ENCODE data around the gene PPP2R2B. TPM values are rescaled to one million over a fixed set of nuclear protein-coding genes. Genes with fewer than 3 reads are reported as not detected.

Gene PPP2R2B
- total and polyA plus RNA-seq, 4 donors, result 2.0 to 27.3 (median 12.0) TPM

- intact Hi-C loops (cut with DNase I), result no loop called here
- no peak overlapping the region for H3K4me3 ChIP-seq (ENCODE audit: low read length in 2 of 2)
- WGBS, 2 donors, result 77 to 78% methylated on average over 10 of the region's 10 CpGs
- DNase-seq (no peak), ATAC-seq (ENCODE audit: low FRiP score) (no peak)
- H3K9me3 ChIP-seq (ENCODE audit: control insufficient read depth, low read length), result no peaks in the 10 kb centered on the region
- H3K27me3 ChIP-seq (ENCODE audit: control insufficient read depth in 1 of 2, insufficient read depth in 2 of 2, low read length in 1 of 2), result no peaks in the 10 kb centered on the region
- H3K36me3 ChIP-seq (ENCODE audit: control insufficient read depth in 1 of 2, insufficient read depth in 2 of 2, low read length in 1 of 2), result peaks cover 0 to 2% of the 10 kb centered on the region in 2 donors
- H3K27ac ChIP-seq (ENCODE audit: low read depth in 1 of 2, low read length in 2 of 2), result no peak overlapping the region
- peaks cover 0 to 7% of the 10 kb centered on the region in 2 donors for H3K4me1 ChIP-seq (ENCODE audit: control insufficient read depth in 1 of 2, insufficient read depth in 2 of 2, low read length in 2 of 2)
Observed at GRCh38 chr5:146813346-146814157, 65.0 kb downstream of the PPP2R2B start.

DNA sequence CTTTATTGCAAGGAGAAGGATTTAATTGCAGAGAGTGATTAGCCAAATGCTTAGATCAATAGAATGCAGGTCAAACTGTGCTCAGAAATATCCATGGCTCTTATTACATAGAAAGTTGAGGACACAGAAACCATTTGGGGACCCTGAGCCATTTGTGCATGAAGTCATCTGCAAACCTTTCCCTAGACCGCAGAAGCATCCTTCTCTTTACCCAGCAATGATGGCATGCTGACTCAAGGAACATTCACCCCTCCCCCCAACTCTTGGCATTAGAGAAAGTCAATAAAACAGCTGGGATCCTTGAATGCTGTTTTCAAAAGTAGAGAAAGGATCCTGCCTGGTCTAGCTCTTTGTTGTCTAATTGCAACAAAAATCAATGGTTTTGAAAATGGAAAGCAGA lies 73.5 kb downstream of the PPP2R2B start:
- H3K27ac ChIP-seq (ENCODE audit: low read depth in 1 of 2, low read length in 2 of 2), result no peak overlapping the region
- H3K4me3 ChIP-seq (ENCODE audit: low read length in 2 of 2), result no peak overlapping the region
- peaks cover 0 to 2% of the 10 kb centered on the region in 2 donors for H3K36me3 ChIP-seq (ENCODE audit: control insufficient read depth in 1 of 2, insufficient read depth in 2 of 2, low read length in 1 of 2)
- 21 to 31% methylated on average over 1 of the region's 1 CpG for WGBS, 2 donors
- ATAC-seq (ENCODE audit: low FRiP score), result no peak
- H3K4me1 ChIP-seq (ENCODE audit: control insufficient read depth in 1 of 2, insufficient read depth in 2 of 2, low read length in 2 of 2), result peaks cover 1 to 3% of the 10 kb centered on the region in 2 donors
- DNase-seq, result no peak
- H3K9me3 ChIP-seq (ENCODE audit: control insufficient read depth, low read length), result no peaks in the 10 kb centered on the region
- no peaks in the 10 kb centered on the region for H3K27me3 ChIP-seq (ENCODE audit: control insufficient read depth in 1 of 2, insufficient read depth in 2 of 2, low read length in 1 of 2)
- intact Hi-C loops (cut with DNase I), result no loop called here

GRCh38 chr5:146802945-146803522 lies 75.5 kb downstream of the PPP2R2B start:
- H3K27me3 ChIP-seq (ENCODE audit: control insufficient read depth in 1 of 2, insufficient read depth in 2 of 2, low read length in 1 of 2), result no peaks in the 10 kb centered on the region
- intact Hi-C loops (cut with DNase I), result no loop called here
- peaks cover 3% of the 10 kb centered on the region in 2 donors for H3K4me1 ChIP-seq (ENCODE audit: control insufficient read depth in 1 of 2, insufficient read depth in 2 of 2, low read length in 2 of 2)
- ATAC-seq (ENCODE audit: low FRiP score), result no peak
- no peaks in the 10 kb centered on the region for H3K9me3 ChIP-seq (ENCODE audit: control insufficient read depth, low read length)
- no peak overlapping the region for H3K4me3 ChIP-seq (ENCODE audit: low read length in 2 of 2)
- 81 to 82% methylated on average over 3 of the region's 3 CpGs for WGBS, 2 donors
- H3K36me3 ChIP-seq (ENCODE audit: control insufficient read depth in 1 of 2, insufficient read depth in 2 of 2, low read length in 1 of 2), result no peaks in the 10 kb centered on the region
- no peak overlapping the region for H3K27ac ChIP-seq (ENCODE audit: low read depth in 1 of 2, low read length in 2 of 2)
- DNase-seq, result no peak

DNA sequence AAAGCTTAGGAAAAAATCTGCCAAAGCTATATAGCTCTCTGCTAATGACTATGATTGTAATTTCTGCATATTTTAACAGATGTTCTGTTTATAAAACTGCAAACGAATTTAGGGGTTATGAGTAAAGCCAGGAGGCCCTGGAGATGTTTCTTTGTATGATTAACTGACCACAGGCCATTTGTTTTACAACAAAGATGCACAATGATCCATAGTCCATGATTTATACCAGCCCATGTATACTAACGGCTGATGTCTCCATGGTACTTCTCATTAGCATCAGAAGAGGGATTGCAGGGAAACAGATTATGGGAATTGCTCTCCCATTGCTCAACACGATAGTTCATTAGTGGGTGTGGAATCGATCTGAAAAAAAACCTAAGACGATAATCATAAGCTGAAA lies 78.9 kb downstream of the PPP2R2B start:
- H3K27ac ChIP-seq (ENCODE audit: low read depth in 1 of 2, low read length in 2 of 2), result no peak overlapping the region
- H3K4me1 ChIP-seq (ENCODE audit: control insufficient read depth in 1 of 2, insufficient read depth in 2 of 2, low read length in 2 of 2), result peaks cover 11 to 15% of the 10 kb centered on the region in 2 donors
- H3K4me3 ChIP-seq (ENCODE audit: low read length in 2 of 2), result no peak overlapping the region
- DNase-seq (no peak), ATAC-seq (ENCODE audit: low FRiP score) (no peak)
- no peaks in the 10 kb centered on the region for H3K36me3 ChIP-seq (ENCODE audit: control insufficient read depth in 1 of 2, insufficient read depth in 2 of 2, low read length in 1 of 2)
- intact Hi-C loops (cut with DNase I), result loop anchor here (5.0 to 10.0 kb wide), 2 partner anchors 78 to 165 kb away; partner anchors contain the start of gene PPP2R2B (in 1 of the 2)
- H3K9me3 ChIP-seq (ENCODE audit: control insufficient read depth, low read length), result no peaks in the 10 kb centered on the region
- H3K27me3 ChIP-seq (ENCODE audit: control insufficient read depth in 1 of 2, insufficient read depth in 2 of 2, low read length in 1 of 2), result no peaks in the 10 kb centered on the region
- WGBS, 2 donors, result 76 to 81% methylated on average over 5 of the region's 5 CpGs

GRCh38 chr5:146799231-146799630 lies 79.3 kb downstream of the PPP2R2B start:
- no peak for DNase-seq
- WGBS, 2 donors, result 64 to 67% methylated on average over 1 of the region's 1 CpG
- Histone ChIP-seq H3K9me3 (ENCODE audit: control insufficient read depth, low read length) (no peaks in the 10 kb centered on the region), H3K36me3 (ENCODE audit: control insufficient read depth in 1 of 2, insufficient read depth in 2 of 2, low read length in 1 of 2) (no peaks in the 10 kb centered on the region), H3K4me3 (ENCODE audit: low read length in 2 of 2) (no peak overlapping the region), H3K27ac (ENCODE audit: low read depth in 1 of 2, low read length in 2 of 2) (no peak overlapping the region), H3K27me3 (ENCODE audit: control insufficient read depth in 1 of 2, insufficient read depth in 2 of 2, low read length in 1 of 2) (no peaks in the 10 kb centered on the region), H3K4me1 (ENCODE audit: control insufficient read depth in 1 of 2, insufficient read depth in 2 of 2, low read length in 2 of 2) (peaks cover 11 to 15% of the 10 kb centered on the region in 2 donors)
- no peak for ATAC-seq (ENCODE audit: low FRiP score)
- intact Hi-C loops (cut with DNase I), result loop anchor here (5.0 to 10.0 kb wide), 2 partner anchors 78 to 166 kb away; partner anchors contain the start of gene PPP2R2B (in 1 of the 2)

- Histone ChIP-seq H3K27ac (ENCODE audit: low read depth in 1 of 2, low read length in 2 of 2) (peak overlapping the region; percentile 57 to 60), H3K36me3 (ENCODE audit: control insufficient read depth in 1 of 2, insufficient read depth in 2 of 2, low read length in 1 of 2) (no peaks in the 10 kb centered on the region), H3K9me3 (ENCODE audit: control insufficient read depth, low read length) (no peaks in the 10 kb centered on the region), H3K4me3 (ENCODE audit: low read length in 2 of 2) (no peak overlapping the region), H3K4me1 (ENCODE audit: control insufficient read depth in 1 of 2, insufficient read depth in 2 of 2, low read length in 2 of 2) (peaks cover 11 to 20% of the 10 kb centered on the region in 2 donors), H3K27me3 (ENCODE audit: control insufficient read depth in 1 of 2, insufficient read depth in 2 of 2, low read length in 1 of 2) (no peaks in the 10 kb centered on the region)
- no peak for ATAC-seq (ENCODE audit: low FRiP score)
- intact Hi-C loops (cut with DNase I), result loop anchor here (5.0 to 10.0 kb wide), 2 partner anchors 80 to 167 kb away; partner anchors contain the start of gene PPP2R2B (in 1 of the 2)
- no peak for DNase-seq
- WGBS, 2 donors, result 7 to 14% methylated on average over 5 of the region's 5 CpGs
Observed at GRCh38 chr5:146797658-146798057, 80.9 kb downstream of the PPP2R2B start.

GRCh38 chr5:146796911-146797310 lies 81.6 kb downstream of the PPP2R2B start:
- H3K4me1 ChIP-seq (ENCODE audit: control insufficient read depth in 1 of 2, insufficient read depth in 2 of 2, low read length in 2 of 2), result peaks cover 11 to 20% of the 10 kb centered on the region in 2 donors
- no peak for ATAC-seq (ENCODE audit: low FRiP score)
- no peak overlapping the region for H3K4me3 ChIP-seq (ENCODE audit: low read length in 2 of 2)
- H3K36me3 ChIP-seq (ENCODE audit: control insufficient read depth in 1 of 2, insufficient read depth in 2 of 2, low read length in 1 of 2), result no peaks in the 10 kb centered on the region
- WGBS, 2 donors, result 19 to 22% methylated on average over 1 of the region's 1 CpG
- intact Hi-C loops (cut with DNase I), result loop anchor here (5.0 to 10.0 kb wide), 2 partner anchors 80 to 168 kb away; partner anchors contain the start of gene PPP2R2B (in 1 of the 2)
- DNase-seq, result no peak
- peak overlapping the region in 1 of 2 donors; percentile 74 for H3K27ac ChIP-seq (ENCODE audit: low read depth in 1 of 2, low read length in 2 of 2)
- no peaks in the 10 kb centered on the region for H3K27me3 ChIP-seq (ENCODE audit: control insufficient read depth in 1 of 2, insufficient read depth in 2 of 2, low read length in 1 of 2)
- H3K9me3 ChIP-seq (ENCODE audit: control insufficient read depth, low read length), result no peaks in the 10 kb centered on the region

DNA sequence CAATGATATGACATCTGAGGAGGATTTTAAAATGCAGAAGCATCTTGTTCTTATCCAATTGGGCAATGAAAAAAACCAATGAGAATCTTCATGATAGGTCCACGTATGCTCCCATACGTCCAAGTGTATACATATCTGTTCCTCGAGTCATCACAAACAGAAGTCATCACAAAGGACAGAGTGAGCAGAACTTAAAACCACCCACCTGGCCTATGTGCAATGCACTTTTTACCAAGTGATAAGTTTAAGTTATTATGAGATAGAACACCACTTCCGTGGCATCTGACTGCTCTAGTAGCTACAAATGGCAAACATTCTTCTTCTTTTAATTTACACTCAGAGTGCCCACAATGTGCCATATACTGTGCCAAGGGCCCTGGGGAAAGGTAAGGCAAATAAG lies 82.4 kb downstream of the PPP2R2B start:
- WGBS, 2 donors, result 69 to 74% methylated on average over 4 of the region's 4 CpGs
- Histone ChIP-seq H3K27me3 (ENCODE audit: control insufficient read depth in 1 of 2, insufficient read depth in 2 of 2, low read length in 1 of 2) (no peaks in the 10 kb centered on the region), H3K4me3 (ENCODE audit: low read length in 2 of 2) (no peak overlapping the region), H3K9me3 (ENCODE audit: control insufficient read depth, low read length) (no peaks in the 10 kb centered on the region), H3K4me1 (ENCODE audit: control insufficient read depth in 1 of 2, insufficient read depth in 2 of 2, low read length in 2 of 2) (peaks cover 11 to 20% of the 10 kb centered on the region in 2 donors), H3K36me3 (ENCODE audit: control insufficient read depth in 1 of 2, insufficient read depth in 2 of 2, low read length in 1 of 2) (no peaks in the 10 kb centered on the region), H3K27ac (ENCODE audit: low read depth in 1 of 2, low read length in 2 of 2) (no peak overlapping the region)
- ATAC-seq (ENCODE audit: low FRiP score) (no peak), DNase-seq (no peak)
- intact Hi-C loops (cut with DNase I), result loop anchor here (5.0 to 10.0 kb wide), 2 partner anchors 81 to 169 kb away; partner anchors contain the start of gene PPP2R2B (in 1 of the 2)

Data from aorta (tissue), 5 donors.